CD14-positive monocyte (primary cell): ENCODE results near the gene VPS26B. TPM values are rescaled to one million over a fixed set of nuclear protein-coding genes. Genes with fewer than 3 reads are reported as not detected.

Experiments used
- DNase-seq, 3 donors: peaks; one replicate each; pipeline ENCODE4 v3.0.0-alpha.2; 2011 to 2022
- H2AFZ ChIP-seq: 2 replicates; pipeline ENCODE4 v1.6.0; 2012; ENCODE audit warnings: mild to moderate bottlenecking, low read depth, low read length, inconsistent platforms; ENCODE audit not compliant: insufficient read depth, poor library complexity, severe bottlenecking
- H3K27ac ChIP-seq, 2 donors: 1 replicate in 1 of 2; 2 replicates in 1 of 2; pipeline ENCODE4 v1.5.1; 2012 to 2013; ENCODE audit warnings: low read length in 2 of 2, control low read depth in 1 of 2, inconsistent platforms in 1 of 2, low read depth in 1 of 2, mild to moderate bottlenecking in 1 of 2
- H3K27me3 ChIP-seq, 2 donors: one replicate each; pipeline versions ENCODE4 v1.6.0 to v1.6.1; 2011 to 2013; ENCODE audit warnings: low read length in 2 of 2; ENCODE audit not compliant: control insufficient read depth in 2 of 2, insufficient read depth in 2 of 2
- H3K36me3 ChIP-seq, 2 donors: replicated peaks in 1 of 2; 1 replicate in 1 of 2; 2 replicates in 1 of 2; pipeline versions ENCODE4 v1.5.1 to v1.6.1; 2012 to 2013; ENCODE audit warnings: low read length in 2 of 2, control low read depth in 1 of 2, inconsistent platforms in 1 of 2, mild to moderate bottlenecking in 1 of 2; ENCODE audit not compliant: insufficient read depth in 2 of 2, control insufficient read depth in 1 of 2
- H3K4me1 ChIP-seq, 2 donors: 1 replicate in 1 of 2; 2 replicates in 1 of 2; pipeline versions ENCODE4 v1.5.1 to v1.6.1; 2012 to 2013; ENCODE audit warnings: low read length in 2 of 2, control low read depth in 1 of 2, inconsistent platforms in 1 of 2, mild to moderate bottlenecking in 1 of 2, moderate library complexity in 1 of 2; ENCODE audit not compliant: insufficient read depth in 2 of 2, control insufficient read depth in 1 of 2
- H3K4me2 ChIP-seq: replicated peaks from 2 replicates; pipeline ENCODE3; 2012; ENCODE audit warnings: low read length, moderate library complexity, mild to moderate bottlenecking; ENCODE audit not compliant: poor library complexity, severe bottlenecking; ENCODE audit errors: extremely low read depth
- H3K4me3 ChIP-seq, 3 experiments: fragments of 200-600 bp in 1 of 3; sonication (generic) in 1 of 3; replicated peaks in 1 of 3; 1 replicate in 2 of 3; 2 replicates in 1 of 3; pipeline ENCODE4 v1.5.1; 2011 to 2013; ENCODE audit warnings: low read length in 3 of 3, mild to moderate bottlenecking in 3 of 3, control low read depth in 2 of 3, low read depth in 2 of 3, inconsistent platforms in 1 of 3, moderate library complexity in 1 of 3
- H3K79me2 ChIP-seq: 2 replicates; pipeline ENCODE4 v1.6.0; 2012; ENCODE audit warnings: mild to moderate bottlenecking, control low read depth, inconsistent platforms, low read length, moderate library complexity; ENCODE audit not compliant: insufficient read depth
- H3K9ac ChIP-seq: 2 replicates; pipeline ENCODE4 v1.6.0; 2017; ENCODE audit warnings: low read length, mild to moderate bottlenecking; ENCODE audit not compliant: insufficient read depth, poor library complexity, severe bottlenecking
- H3K9me3 ChIP-seq, 2 donors: replicated peaks in 1 of 2; 1 replicate in 1 of 2; 2 replicates in 1 of 2; pipeline versions ENCODE4 v1.5.1 to v1.6.1; 2012 to 2013; ENCODE audit warnings: low read length in 2 of 2, control low read depth in 1 of 2; ENCODE audit not compliant: control insufficient read depth in 1 of 2, insufficient read depth in 1 of 2
- H4K20me1 ChIP-seq: 2 replicates; pipeline ENCODE4 v1.6.0; 2012; ENCODE audit warnings: mild to moderate bottlenecking, low read length, control low read depth, moderate library complexity; ENCODE audit not compliant: insufficient read depth
- H3K27ac Mint-ChIP-seq, 7 donors: one replicate each; pipeline ENCODE4 v1.8.0; 2020; ENCODE audit warnings: mild to moderate bottlenecking in 7 of 7, mixed read lengths in 7 of 7, moderate library complexity in 6 of 7, inconsistent platforms in 2 of 7
- H3K27me3 Mint-ChIP-seq, 3 donors: one replicate each; pipeline ENCODE4 v1.8.0; 2021 to 2022; ENCODE audit warnings: low read depth in 3 of 3, mild to moderate bottlenecking in 3 of 3, mixed read lengths in 3 of 3, moderate library complexity in 3 of 3, inconsistent platforms in 1 of 3
- H3K36me3 Mint-ChIP-seq, 2 donors: one replicate each; pipeline ENCODE4 v1.8.0; 2020; ENCODE audit warnings: mixed read lengths in 2 of 2, inconsistent platforms in 1 of 2, mild to moderate bottlenecking in 1 of 2
- H3K4me1 Mint-ChIP-seq: one replicate; pipeline ENCODE4 v1.8.0; 2020; ENCODE audit warnings: mild to moderate bottlenecking, mixed read lengths
- H3K4me3 Mint-ChIP-seq, 2 donors: one replicate each; pipeline ENCODE4 v1.8.0; 2020; ENCODE audit warnings: mild to moderate bottlenecking in 2 of 2, mixed read lengths in 2 of 2, moderate library complexity in 1 of 2
- H3K9me3 Mint-ChIP-seq, 7 donors: one replicate each; pipeline ENCODE4 v1.8.0; 2020 to 2022; ENCODE audit warnings: mixed read lengths in 7 of 7, mild to moderate bottlenecking in 6 of 7, moderate library complexity in 6 of 7, inconsistent platforms in 2 of 7
- WGBS: methylation state at CpG from one replicate; pipeline ENCODE4 v1.1.5; 2013; ENCODE audit warnings: missing lambda C conversion rate; ENCODE audit not compliant: insufficient coverage; 5-methylcytosine and 5-hydroxymethylcytosine counted together
- intact Hi-C, 2 donors: fragments of 100-400 bp; cut with micrococcal nuclease; formaldehyde crosslinking; loops; one replicate each; pipeline versions ENCODE4 v1.15.0 to v1.15.1; 2023
- polyA plus RNA-seq, 3 donors: library from polyadenylated mRNA; depleted of rRNA in 1 of 3; unstranded in 2 of 3; stranded (reverse) in 1 of 3; fragments of 300-500 nt in 2 of 3; fragments of >200 nt in 1 of 3; fragmentation: Illumina TruSeq in 2 of 3; gene quantifications; 1 replicate in 2 of 3; 2 replicates in 1 of 3; pipeline ENCODE4 v1.2.3, GENCODE V29; 2012 to 2021
- TF ChIP-seq, protein P1 (sequence below): fragments of 200-600 bp; IDR thresholded peaks from one replicate; pipeline ENCODE4 v1.8.0; 2022; ENCODE audit warnings: antibody characterized with exemption, mild to moderate bottlenecking

The VPS26B gene
- polyA plus RNA-seq, 3 donors, result 30.4 to 38.4 (median 34.3) TPM

DNA sequence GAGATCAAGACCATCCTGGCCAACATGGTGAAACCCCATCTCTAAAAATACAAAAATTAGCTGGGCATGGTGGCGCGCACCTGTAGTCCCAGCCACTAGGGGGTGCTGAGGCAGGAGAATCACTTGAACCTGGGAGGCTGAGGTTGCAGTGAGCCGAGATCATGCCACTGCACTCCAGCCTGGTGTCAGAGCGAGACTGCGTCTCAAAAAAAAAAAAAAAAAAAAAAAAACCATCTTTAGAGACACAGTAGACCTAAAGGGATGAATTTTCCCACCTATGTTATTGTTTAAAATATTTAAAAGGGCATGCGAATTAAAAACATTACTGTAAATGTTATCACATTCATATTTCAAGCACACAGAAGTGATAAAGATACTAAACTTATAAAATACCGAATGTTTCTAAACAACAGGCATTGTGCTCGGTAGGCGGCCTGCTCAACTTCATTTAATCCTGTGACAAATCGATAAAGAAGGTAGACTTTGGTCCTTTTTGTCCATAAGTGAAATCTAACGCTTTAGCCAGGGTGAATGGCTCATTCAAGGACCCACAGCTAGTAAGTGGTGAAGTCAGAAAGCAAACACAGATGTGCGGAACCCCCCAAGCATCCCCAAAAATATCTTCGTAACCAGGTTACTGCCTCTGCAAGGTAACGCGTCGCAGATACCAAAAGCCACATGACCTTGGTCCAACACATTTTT, 16.8 kb upstream of the VPS26B start:
- TF ChIP-seq, protein P1, sequence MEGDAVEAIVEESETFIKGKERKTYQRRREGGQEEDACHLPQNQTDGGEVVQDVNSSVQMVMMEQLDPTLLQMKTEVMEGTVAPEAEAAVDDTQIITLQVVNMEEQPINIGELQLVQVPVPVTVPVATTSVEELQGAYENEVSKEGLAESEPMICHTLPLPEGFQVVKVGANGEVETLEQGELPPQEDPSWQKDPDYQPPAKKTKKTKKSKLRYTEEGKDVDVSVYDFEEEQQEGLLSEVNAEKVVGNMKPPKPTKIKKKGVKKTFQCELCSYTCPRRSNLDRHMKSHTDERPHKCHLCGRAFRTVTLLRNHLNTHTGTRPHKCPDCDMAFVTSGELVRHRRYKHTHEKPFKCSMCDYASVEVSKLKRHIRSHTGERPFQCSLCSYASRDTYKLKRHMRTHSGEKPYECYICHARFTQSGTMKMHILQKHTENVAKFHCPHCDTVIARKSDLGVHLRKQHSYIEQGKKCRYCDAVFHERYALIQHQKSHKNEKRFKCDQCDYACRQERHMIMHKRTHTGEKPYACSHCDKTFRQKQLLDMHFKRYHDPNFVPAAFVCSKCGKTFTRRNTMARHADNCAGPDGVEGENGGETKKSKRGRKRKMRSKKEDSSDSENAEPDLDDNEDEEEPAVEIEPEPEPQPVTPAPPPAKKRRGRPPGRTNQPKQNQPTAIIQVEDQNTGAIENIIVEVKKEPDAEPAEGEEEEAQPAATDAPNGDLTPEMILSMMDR, result peak; percentile 89
- Mint-ChIP-seq H3K27ac (no peak overlapping the region), H3K9me3 (peaks cover 0 to 1% (median 0%) of the 10 kb centered on the region in 7 donors), H3K27me3 (no peaks in the 10 kb centered on the region), H3K4me1 (no peaks in the 10 kb centered on the region), H3K4me3 (no peak overlapping the region), H3K36me3 (peaks cover 64 to 88% of the 10 kb centered on the region in 2 donors)
- Histone ChIP-seq H3K79me2 (peaks cover 8% of the 10 kb centered on the region), H4K20me1 (no peaks in the 10 kb centered on the region), H3K4me3 (no peak overlapping the region), H2AFZ (no peak overlapping the region), H3K9me3 (no peaks in the 10 kb centered on the region), H3K27ac (no peak overlapping the region), H3K4me1 (no peaks in the 10 kb centered on the region), H3K4me2 (no peak overlapping the region), H3K27me3 (no peaks in the 10 kb centered on the region), H3K36me3 (peaks cover 57 to 86% of the 10 kb centered on the region in 2 donors), H3K9ac (no peak overlapping the region)
- intact Hi-C loops, result no loop called here
- 100% methylated on average over 1 of the region's 16 CpGs for WGBS
- DNase-seq, result peak; percentile 12 to 26 (median 16)

DNA sequence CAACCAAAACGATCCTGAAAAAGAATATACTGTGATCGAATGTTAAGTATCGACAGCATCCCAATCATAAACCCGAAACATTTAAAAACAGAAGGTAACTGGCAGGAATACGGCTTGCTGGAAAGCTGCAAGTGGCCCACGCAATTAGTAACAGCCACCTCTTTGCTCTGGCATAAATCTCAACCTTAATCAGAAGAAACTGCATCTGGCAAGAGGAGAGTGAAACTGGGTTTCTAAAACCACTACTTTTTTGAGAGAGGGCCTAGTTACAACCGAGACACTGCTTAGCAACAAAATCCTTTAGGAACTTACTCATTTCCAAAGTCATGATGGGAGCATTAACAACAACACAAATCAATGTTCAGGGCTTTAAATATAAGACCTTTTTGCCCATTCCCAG, 8.6 kb upstream of the VPS26B start:
- Histone ChIP-seq H3K9ac (no peak overlapping the region), H3K9me3 (no peaks in the 10 kb centered on the region), H2AFZ (no peak overlapping the region), H3K79me2 (peaks cover 58% of the 10 kb centered on the region), H3K4me1 (no peaks in the 10 kb centered on the region), H3K4me3 (no peak overlapping the region), H3K36me3 (peaks cover 15 to 74% of the 10 kb centered on the region in 2 donors), H3K27me3 (no peaks in the 10 kb centered on the region), H3K27ac (no peak overlapping the region), H3K4me2 (no peak overlapping the region), H4K20me1 (no peaks in the 10 kb centered on the region)
- no peak for DNase-seq
- intact Hi-C loops, result loop anchor here in 1 of 2 donors (5.0 kb wide), 1 partner anchor 36 kb away; the partner anchor contains the start of genes ACAD8 and THYN1
- 100% methylated on average over 1 of the region's 7 CpGs for WGBS
- H3K36me3 Mint-ChIP-seq, result peaks cover 62 to 76% of the 10 kb centered on the region in 2 donors
- H3K27me3 Mint-ChIP-seq, result no peaks in the 10 kb centered on the region
- no peaks in the 10 kb centered on the region for H3K9me3 Mint-ChIP-seq
- no peak overlapping the region for H3K4me3 Mint-ChIP-seq
- TF ChIP-seq, protein P1, result no peak
- no peaks in the 10 kb centered on the region for H3K4me1 Mint-ChIP-seq
- H3K27ac Mint-ChIP-seq, result no peak overlapping the region
